Smooth muscle cell (in vitro differentiated cells): Measurements from ENCODE around the gene CDCA3. TPM values are rescaled to one million over a fixed set of nuclear protein-coding genes. Genes with fewer than 3 reads are reported as not detected.

Source experiments
- DNase-seq: peaks from one replicate; lab custom pipeline; 2025; ENCODE audit not compliant: unreplicated experiment; lab: John Stamatoyannopoulos, UW
- H2AFZ ChIP-seq: fragments of 200-600 bp; sonication (generic); 2 replicates; pipeline ENCODE4 v1.6.0; 2016; ENCODE audit warnings: antibody characterized with exemption, low read depth, mild to moderate bottlenecking
- H3F3A ChIP-seq: fragments of 200-600 bp; sonication (generic); 2 replicates; pipeline ENCODE4 v1.6.0; 2017; ENCODE audit warnings: antibody characterized with exemption, low read depth
- H3K27ac ChIP-seq: fragments of 200-600 bp; sonication (generic); 2 replicates; pipeline ENCODE4 v1.5.1; 2016; ENCODE audit warnings: low read depth, mild to moderate bottlenecking
- H3K27me3 ChIP-seq: fragments of 200-600 bp; sonication (generic); 2 replicates; pipeline ENCODE4 v1.6.1; 2016; ENCODE audit warnings: low read depth, mild to moderate bottlenecking
- H3K36me3 ChIP-seq: fragments of 200-600 bp; sonication (generic); 2 replicates; pipeline ENCODE4 v1.5.1; 2016; ENCODE audit warnings: low read depth
- H3K4me1 ChIP-seq: fragments of 200-600 bp; sonication (generic); 2 replicates; pipeline ENCODE4 v1.5.1; 2016; ENCODE audit warnings: low read depth
- H3K4me2 ChIP-seq: fragments of 200-600 bp; sonication (generic); 2 replicates; pipeline ENCODE4 v1.6.0; 2016; ENCODE audit warnings: mild to moderate bottlenecking
- H3K4me3 ChIP-seq: fragments of 200-600 bp; sonication (generic); 2 replicates; pipeline ENCODE4 v1.5.1; 2016; ENCODE audit warnings: mild to moderate bottlenecking
- H3K79me2 ChIP-seq: fragments of 200-600 bp; sonication (generic); 2 replicates; pipeline ENCODE4 v1.6.0; 2016; ENCODE audit warnings: low read depth, mild to moderate bottlenecking
- H3K9ac ChIP-seq: fragments of 200-600 bp; sonication (generic); 2 replicates; pipeline ENCODE4 v1.6.0; 2016; ENCODE audit warnings: low read depth
- H3K9me3 ChIP-seq: fragments of 200-600 bp; sonication (generic); replicated peaks from 2 replicates; pipeline ENCODE4 v1.5.1; 2016; ENCODE audit warnings: low read depth
- H4K20me1 ChIP-seq: fragments of 200-600 bp; sonication (generic); 2 replicates; pipeline ENCODE4 v1.6.0; 2016; ENCODE audit warnings: low read depth
- WGBS: methylation state at CpG from one replicate; pipeline ENCODE4 v1.1.7; 2016; ENCODE audit warnings: low lambda C conversion rate; 5-methylcytosine and 5-hydroxymethylcytosine counted together
- polyA plus RNA-seq: library from polyadenylated mRNA; unstranded; fragments of >200 nt; fragmentation: Nextera tagmentation; extraction: Ambion mirVana; gene quantifications from 2 replicates; pipeline ENCODE4 v1.2.1, GENCODE V29; 2016
- total RNA-seq: library from RNA; depleted of rRNA; stranded (reverse); fragments of >200 nt; gene quantifications from 2 replicates; pipeline ENCODE4 v1.2.3, GENCODE V29; 2014
- TF ChIP-seq, protein P1 (sequence below): fragments of 200-600 bp; sonication (generic); IDR thresholded peaks from 2 replicates; pipeline ENCODE4 v1.5.1; 2017; ENCODE audit warnings: borderline replicate concordance, mild to moderate bottlenecking, antibody characterized with exemption; ENCODE audit not compliant: insufficient read depth, poor library complexity, severe bottlenecking

Gene CDCA3
- total and polyA plus RNA-seq, 2 experiments from 2014 or later = 5.3 to 10.6 TPM

GRCh38 chr12:6869049-6870021 is 18.2 kb upstream of the CDCA3 start:
- H3K79me2 ChIP-seq = peaks cover 20% of the 10 kb centered on the region
- WGBS = 44% methylated on average over 12 of the region's 12 CpGs
- TF ChIP-seq, protein P1, sequence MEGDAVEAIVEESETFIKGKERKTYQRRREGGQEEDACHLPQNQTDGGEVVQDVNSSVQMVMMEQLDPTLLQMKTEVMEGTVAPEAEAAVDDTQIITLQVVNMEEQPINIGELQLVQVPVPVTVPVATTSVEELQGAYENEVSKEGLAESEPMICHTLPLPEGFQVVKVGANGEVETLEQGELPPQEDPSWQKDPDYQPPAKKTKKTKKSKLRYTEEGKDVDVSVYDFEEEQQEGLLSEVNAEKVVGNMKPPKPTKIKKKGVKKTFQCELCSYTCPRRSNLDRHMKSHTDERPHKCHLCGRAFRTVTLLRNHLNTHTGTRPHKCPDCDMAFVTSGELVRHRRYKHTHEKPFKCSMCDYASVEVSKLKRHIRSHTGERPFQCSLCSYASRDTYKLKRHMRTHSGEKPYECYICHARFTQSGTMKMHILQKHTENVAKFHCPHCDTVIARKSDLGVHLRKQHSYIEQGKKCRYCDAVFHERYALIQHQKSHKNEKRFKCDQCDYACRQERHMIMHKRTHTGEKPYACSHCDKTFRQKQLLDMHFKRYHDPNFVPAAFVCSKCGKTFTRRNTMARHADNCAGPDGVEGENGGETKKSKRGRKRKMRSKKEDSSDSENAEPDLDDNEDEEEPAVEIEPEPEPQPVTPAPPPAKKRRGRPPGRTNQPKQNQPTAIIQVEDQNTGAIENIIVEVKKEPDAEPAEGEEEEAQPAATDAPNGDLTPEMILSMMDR = peak; percentile 93
- H3K27me3 ChIP-seq = no peaks in the 10 kb centered on the region
- peak overlapping the region; percentile 97 for H3K4me2 ChIP-seq
- peaks cover 8% of the 10 kb centered on the region for H3K4me1 ChIP-seq
- peak overlapping the region; percentile 76 for H3K27ac ChIP-seq
- no peak overlapping the region for H2AFZ ChIP-seq
- DNase-seq = peak; percentile 19
- H3F3A ChIP-seq = peaks cover 50% of the 10 kb centered on the region
- no peaks in the 10 kb centered on the region for H3K36me3 ChIP-seq
- H3K9ac ChIP-seq = no peak overlapping the region
- peak overlapping the region; percentile 99 for H3K4me3 ChIP-seq
- H3K9me3 ChIP-seq = no peaks in the 10 kb centered on the region
- peaks cover 47% of the 10 kb centered on the region for H4K20me1 ChIP-seq

DNA sequence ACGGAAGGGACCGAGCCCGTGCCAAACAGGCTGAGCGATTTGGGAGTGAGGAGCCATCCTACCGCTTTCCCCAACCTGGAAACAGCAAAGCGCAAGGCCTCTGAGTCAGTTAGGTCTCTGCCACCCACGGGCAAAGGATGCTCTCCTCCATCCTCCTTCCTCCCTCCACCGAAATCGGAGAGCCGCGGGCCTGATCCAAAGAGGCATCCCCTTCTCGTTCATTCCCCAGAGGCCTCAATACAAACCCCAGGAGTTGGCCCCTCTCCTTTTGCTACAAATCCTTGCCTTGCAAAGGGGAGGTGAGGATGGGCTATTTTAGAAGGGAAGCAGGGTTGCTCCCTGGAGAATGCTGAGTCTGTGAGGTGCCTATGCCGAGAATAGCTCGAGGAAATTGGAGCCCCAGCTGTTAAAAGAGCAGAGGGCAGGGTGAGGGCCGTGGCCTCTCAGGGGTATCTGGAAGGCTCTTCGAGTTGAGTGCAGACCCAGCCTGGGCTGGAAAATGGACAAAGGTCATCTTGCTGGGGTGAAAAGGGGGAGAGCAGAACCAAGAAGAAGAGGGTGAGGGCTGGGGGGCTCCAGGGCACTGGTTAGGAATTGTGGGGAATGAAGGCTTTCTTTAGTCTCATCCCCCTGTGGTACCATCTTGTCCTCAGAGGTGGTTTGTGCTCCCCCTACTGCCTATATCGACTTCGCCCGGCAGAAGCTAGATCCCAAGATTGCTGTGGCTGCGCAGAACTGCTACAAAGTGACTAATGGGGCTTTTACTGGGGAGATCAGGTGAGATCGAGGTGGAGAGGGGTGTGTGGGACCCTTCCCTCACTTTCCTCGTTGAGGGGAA is 17.3 kb upstream of the CDCA3 start:
- H3K27me3 ChIP-seq = no peaks in the 10 kb centered on the region
- peaks cover 20% of the 10 kb centered on the region for H3K79me2 ChIP-seq
- H3K4me2 ChIP-seq = peak overlapping the region; percentile 97
- H3K4me3 ChIP-seq = peak overlapping the region; percentile 99
- peaks cover 53% of the 10 kb centered on the region for H3F3A ChIP-seq
- WGBS = 5% methylated on average over 22 of the region's 22 CpGs
- no peaks in the 10 kb centered on the region for H3K9me3 ChIP-seq
- peaks cover 8% of the 10 kb centered on the region for H3K4me1 ChIP-seq
- H4K20me1 ChIP-seq = peaks cover 47% of the 10 kb centered on the region
- TF ChIP-seq, protein P1 = no peak
- no peak overlapping the region for H2AFZ ChIP-seq
- H3K27ac ChIP-seq = peak overlapping the region; percentile 76
- H3K9ac ChIP-seq = peak overlapping the region; percentile 94
- DNase-seq = no peak
- no peaks in the 10 kb centered on the region for H3K36me3 ChIP-seq

DNA sequence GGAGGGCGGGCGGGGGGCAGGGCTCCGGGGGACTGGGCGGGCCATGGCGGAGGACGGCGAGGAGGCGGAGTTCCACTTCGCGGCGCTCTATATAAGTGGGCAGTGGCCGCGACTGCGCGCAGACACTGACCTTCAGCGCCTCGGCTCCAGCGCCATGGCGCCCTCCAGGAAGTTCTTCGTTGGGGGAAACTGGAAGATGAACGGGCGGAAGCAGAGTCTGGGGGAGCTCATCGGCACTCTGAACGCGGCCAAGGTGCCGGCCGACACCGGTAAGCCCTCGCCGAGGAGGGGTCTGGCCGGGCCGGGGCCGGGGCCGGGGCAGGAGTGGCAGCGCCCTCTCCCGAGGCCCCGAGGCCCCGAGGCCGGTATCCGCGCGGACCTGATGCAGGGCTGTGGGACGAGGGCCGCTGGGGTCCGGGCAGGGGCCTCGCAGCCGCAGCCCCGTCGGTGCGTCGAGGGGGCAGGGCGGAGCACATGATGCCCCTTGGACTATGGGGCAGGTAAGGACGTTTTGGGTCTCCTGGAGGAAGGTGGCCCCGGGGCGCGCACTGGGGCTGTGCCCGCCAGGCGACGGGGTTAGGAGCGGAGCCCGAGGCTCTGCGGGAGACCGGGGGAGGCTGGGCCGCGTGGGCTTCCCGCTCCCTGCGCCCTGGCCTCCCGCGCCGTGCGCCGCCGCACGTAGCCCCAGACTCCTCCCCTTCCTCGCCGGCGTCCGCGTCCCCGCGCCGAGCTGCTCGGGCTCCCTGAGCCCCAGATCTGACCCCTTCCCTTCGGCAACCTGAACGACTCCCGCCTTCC is 16.5 kb upstream of the CDCA3 start, which contains the start of gene TPI1:
Gene TPI1, plus strand, starts transcription at position 119 of the 798 bp plus-strand sequence. Its CDS starts 36 bp downstream, at position 155.
- Histone ChIP-seq H3K4me1 (peaks cover 8% of the 10 kb centered on the region), H4K20me1 (peaks cover 47% of the 10 kb centered on the region), H3K36me3 (no peaks in the 10 kb centered on the region), H3K9ac (peak within 1 kb of the TSS; percentile 94), H3K9me3 (no peaks in the 10 kb centered on the region), H3K27me3 (no peaks in the 10 kb centered on the region), H3K79me2 (peaks cover 20% of the 10 kb centered on the region), H2AFZ (peak within 1 kb of the TSS; percentile 72), H3K4me2 (peak within 1 kb of the TSS; percentile 97), H3F3A (peaks cover 58% of the 10 kb centered on the region), H3K4me3 (peak within 1 kb of the TSS; percentile 99), H3K27ac (peak within 1 kb of the TSS; percentile 76)
- peak; percentile 68 for DNase-seq
- TF ChIP-seq, protein P1 = peak; percentile 12
- WGBS = 2% methylated on average over 59 of the region's 86 CpGs
